HG02938 (cell line): ENCODE measurements around the gene HOXD8.

ENCODE experiments used
- ATAC-seq: cut with Tn5 transposase; IDR thresholded peaks from one replicate; pipeline ENCODE4 v1.9.1; 2021; ENCODE audit warnings: mild to moderate bottlenecking, moderate library complexity; ENCODE audit not compliant: unreplicated experiment

The HOXD8 gene

DNA sequence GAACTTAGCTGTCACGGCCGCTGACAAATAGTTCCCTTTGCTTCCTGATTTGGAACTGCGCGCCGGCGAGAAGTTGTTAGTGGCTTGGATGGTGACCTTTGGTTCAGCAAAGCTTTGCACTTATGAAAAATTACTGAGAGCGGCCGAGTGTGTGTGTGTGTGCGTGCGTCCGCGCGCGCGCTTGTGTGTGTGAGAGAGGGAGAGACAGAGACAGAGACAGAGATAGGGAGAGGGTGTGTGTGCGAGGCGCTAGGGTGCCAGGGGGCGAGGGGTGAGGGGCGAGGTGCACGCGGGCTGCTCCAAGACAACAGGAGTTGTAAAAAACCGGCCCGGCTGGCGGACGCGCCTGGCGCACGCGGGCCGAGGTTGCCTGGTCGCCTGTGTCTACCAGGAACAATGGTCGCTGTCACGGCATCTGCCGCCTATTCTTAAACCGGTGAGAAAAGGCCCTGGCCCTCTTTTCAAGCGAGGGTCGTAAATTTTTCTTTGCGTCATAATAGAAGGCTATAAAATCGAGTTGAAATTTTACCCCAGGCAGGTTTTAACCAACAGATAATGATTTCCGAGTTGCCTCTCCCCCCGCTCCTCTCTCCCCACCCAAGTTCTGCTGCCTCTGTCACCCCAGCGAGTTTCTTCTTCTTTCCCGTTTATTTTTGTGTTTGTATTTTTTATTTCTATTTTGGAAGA lies 28.1 kb downstream of the HOXD8 start:
- ATAC-seq, result no peak

DNA sequence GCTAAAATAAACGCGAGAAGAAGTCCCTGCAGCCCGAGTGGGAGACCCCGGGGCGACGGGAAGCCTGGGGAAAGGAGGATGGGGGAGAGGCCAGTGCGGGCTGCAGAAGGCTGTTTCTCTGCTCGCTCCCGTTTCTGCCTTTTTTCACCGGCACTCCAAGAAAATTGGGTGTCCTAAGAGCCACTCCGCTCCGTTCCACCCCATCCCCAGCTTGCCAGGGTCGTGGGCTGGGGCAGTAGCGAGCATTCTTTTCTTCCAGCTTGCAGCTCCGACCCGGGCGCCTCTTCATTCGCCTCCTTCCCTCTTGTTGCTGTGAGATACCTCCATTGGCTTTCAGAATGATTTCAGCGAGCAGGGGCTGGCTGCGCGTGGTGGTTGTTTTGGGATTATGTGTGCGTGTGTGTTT lies 28.7 kb downstream of the HOXD8 start:
- no peak for ATAC-seq

DNA sequence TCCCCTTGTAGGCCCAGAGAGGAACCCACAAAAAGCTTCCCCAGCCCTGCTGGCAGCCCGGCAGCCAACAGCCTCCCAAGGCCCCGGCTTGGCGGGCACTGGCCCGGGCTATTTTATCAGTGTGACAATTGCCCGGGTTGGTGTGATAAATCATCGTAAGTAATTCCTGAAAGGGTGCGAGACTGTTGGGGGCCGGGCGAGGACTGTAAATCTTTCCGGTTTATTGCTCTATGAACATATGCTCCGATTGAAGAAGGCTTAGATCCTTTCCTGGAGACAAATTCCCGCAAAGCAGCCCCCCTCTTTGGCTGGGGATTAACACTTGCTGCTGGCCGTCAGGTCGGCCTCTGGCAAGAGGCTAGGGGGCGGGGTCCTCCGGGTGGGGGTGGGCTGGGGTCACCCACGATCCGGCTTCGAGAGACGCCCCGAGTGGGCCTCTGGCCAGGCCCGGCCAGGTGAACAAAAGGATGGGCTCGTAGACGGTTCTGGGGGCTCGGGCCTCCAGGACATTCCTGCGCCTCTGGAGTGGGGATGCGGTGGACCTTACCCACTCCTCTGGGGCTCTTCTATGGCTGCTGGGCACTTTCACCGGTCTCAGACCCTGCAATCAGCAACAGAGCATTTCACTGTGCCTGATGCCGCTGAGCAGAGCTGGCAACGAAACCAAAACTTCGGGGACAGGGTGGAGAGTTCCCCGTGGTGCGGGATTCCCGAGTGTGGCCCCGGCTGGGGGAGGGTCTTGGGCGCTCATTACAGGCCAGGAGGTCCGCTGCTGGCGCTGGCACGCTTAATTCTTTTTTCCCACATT lies 29.6 kb downstream of the HOXD8 start:
- no peak for ATAC-seq

DNA sequence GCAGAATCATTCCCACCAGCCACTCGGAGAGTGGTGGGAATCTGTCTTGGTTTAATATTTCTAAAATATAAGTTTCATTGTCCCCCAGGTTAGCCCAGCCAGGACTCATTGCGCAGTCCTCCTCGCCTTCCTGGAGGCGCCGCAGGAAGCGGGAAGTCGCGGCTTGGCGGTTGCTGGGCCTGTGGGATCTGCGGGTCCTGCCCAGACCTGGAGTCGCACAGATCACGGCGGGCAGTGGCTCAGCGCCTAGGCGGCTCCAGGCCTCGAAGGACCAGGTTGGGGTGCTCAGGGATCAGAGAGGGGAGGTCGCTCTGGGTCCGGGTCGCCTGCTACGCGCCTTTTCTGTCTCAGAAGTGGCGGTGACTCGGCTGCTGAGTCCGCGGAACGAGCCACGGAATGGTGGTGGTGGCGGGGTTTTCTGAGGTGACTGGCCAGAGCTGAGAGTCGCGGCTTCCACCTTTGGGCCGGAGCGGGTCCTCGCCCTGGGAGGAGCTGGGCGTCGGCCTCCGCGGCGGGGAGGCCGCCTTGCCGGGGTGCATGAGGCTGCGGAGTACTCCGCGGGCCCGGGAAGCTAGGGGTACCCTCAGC lies 30.3 kb downstream of the HOXD8 start:
- no peak for ATAC-seq

- no peak for ATAC-seq
Measured at GRCh38 chr2:176160251-176160985, 30.9 kb downstream of the HOXD8 start.

DNA sequence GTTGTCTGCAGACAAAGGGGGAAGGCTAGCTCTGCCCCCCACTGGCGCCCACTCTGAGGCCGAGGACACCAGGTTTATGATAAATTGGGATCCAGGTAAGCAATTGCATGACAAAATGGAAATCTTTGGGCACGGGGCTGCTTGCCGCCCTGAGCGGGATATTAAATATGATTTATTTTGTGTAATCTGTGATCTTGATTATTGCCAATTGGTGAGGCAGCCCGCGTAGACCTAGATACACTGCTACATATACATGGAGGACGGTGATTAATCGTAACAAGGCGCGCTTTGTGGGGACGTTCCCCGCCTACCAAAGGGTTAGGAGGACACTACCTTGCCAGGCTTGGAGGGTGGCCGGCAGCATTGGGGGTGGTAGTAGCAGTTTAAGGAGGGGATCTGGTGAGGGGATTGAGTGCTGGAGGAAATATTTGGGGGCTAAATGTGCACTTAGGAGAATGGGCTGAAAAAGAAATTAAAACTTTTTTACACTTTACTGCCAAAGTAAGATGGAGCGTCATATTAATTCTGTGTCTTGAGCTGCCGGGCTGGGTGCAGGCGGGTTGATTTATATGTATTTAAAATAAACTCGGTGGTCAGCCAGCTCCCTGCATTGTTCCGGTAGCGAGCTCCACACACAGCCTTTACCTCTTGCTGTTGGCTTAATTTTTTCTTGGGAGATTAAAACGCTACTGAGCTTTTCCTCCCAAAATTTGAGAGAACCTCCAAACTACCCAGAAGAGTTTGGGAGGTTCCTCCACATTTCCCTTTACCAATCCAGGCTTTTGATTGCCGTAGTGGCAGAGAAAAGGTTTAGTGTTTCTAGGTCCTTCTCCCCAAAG lies 31.7 kb downstream of the HOXD8 start:
- ATAC-seq, result no peak

DNA sequence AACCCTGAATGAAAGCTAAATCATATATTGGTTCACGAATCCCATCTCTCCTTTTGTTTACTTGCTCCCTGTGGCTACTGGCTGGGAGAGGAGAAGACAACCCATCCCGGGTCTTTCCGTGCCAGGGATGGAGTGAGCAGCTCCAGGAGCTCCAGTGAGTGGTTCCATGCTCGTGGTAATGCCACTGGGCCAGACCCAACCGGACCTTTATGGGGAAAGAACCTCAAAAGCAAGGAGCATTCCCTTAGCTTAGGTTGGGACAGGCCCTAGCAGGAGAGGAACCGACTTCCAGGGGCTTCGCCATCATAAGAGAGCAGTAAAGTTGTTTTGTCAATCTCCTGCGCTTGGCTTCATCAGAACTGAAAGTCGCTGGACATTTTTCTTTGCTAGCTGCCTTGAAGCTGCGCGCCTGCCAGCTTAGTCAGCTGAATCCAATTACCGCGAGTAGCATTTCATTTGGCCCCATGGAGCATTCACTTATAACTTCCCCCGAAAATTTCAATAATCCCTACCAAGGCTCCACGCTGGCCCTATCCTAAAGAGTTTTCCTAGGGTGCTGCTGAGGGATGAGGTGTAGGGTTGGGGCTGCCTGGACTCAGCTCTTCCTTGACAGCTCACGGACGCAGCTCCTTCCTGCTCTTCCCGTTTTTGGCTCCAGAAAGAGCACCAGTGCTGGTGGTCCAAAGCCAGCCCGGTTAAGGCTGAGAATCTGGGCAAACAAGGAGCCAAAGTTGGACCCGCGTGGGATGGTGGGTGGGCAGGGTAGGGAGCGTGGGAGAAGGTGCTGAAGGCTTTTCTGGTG lies 32.5 kb downstream of the HOXD8 start:
- no peak for ATAC-seq

- ATAC-seq, result no peak
Measured at GRCh38 chr2:176162911-176163671, 33.6 kb downstream of the HOXD8 start.

GRCh38 chr2:176163672-176164056 lies 34.2 kb downstream of the HOXD8 start:
- no peak for ATAC-seq

DNA sequence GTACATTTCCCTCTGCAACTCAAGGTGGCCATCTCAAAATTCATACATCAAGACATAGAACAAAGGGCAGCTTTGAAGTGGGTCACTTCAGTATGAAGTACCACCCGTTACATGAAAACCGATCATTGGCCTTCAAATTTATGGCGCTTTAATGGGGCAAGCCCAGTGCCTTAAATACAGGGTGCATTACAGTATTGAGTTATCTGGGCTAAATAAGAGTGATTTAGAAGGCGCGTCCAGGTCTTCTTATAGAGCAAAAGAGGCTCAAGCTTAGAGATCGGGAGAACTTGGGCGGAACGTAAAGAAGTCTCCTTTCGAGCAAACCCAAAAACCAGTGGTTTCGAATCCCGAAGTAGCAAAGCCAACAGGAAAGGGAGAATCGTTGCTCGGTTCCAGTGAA lies 34.7 kb downstream of the HOXD8 start:
- no peak for ATAC-seq

DNA sequence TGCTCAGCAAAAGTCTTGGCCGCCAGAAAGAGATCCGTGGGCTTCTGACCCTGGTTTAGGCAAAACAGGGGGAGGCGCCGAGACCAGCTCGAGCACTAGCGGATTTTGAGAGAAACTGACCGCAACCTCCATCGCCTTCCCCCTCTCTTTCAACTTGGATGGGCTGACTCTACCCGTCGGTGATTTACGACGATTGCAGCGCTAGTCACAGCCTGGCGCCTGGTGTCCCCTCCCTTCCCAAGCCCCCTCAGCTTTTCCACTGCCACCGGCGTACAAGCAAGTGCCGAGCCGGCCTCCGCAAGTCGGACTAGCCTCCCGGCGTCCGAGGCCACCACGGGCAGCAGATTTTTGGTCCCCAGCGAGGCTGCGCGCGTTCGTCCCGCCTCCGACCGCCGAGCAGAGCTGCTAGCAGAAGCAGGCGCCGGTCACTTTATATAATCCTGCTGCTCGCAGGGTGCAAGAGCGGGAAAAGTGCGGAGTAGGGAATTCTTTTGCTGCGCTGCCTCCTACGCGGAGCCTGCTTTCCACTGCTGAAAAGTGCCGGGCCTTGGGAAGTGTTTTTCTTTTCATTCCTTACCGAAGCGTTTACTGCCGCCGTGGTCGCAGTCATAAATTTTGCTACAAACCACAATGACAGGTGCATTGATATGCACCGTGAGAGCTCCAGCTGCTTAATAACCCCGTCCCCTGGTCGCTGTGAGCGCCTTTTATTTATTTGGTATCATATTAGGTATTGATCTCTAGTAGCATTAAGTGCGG lies 35.3 kb downstream of the HOXD8 start:
- ATAC-seq, result no peak

DNA sequence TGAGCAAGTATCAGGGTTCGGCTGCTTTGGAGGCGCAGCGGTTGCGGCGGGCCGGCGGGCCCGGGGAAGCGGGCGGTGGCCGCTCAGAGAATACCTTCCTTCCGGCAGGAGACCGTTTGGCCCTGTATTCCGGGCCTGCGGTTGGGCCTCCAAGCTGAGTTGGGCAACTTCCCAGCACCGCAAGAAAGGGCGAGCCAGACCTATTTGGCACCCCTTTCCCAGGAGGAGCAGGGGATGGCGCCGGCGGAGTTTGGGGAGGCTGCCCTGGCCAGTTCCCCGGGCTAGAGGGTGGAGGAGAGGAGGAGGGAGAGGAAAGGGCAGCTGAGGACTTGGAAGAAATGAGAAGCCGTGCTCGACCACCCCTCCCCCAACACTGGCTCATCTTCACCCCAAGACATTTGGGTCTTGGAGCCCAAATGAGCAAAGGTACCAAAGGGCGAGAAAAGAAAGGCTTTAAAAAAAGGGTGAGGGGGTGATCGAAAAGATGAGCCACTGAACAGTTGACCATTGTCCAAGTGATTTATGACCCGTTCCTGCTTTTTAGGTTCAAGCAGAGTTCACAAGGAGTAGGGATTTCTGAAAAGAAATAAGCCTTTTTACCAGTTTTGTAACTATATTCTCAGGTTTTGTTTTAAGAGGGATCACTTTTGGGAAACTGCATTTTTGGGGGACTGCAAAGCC lies 36.0 kb downstream of the HOXD8 start:
- no peak for ATAC-seq

GRCh38 chr2:176166272-176166671 lies 36.8 kb downstream of the HOXD8 start:
- ATAC-seq, result no peak

DNA sequence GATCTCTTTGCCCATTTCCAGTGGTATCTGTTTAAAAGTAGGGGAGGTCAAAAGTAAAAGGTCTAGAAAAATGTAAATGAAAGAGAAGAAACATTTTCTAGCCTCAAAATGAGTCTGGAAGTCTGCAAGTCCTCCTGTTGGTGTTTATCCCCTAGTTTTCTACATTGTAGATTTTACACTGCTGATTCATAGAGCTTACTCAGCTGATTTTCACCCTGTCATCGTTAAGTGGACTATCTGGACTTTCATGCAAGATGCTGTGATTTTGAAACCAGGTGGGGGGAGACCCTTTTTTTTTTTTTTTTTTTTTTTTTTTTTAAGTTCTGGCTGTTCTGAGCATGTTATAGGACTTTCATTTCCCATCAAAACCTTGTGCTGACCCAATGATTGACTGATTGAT lies 37.9 kb downstream of the HOXD8 start:
- ATAC-seq, result no peak

- no peak for ATAC-seq
Measured at GRCh38 chr2:176169181-176169580, 39.7 kb downstream of the HOXD8 start.

DNA sequence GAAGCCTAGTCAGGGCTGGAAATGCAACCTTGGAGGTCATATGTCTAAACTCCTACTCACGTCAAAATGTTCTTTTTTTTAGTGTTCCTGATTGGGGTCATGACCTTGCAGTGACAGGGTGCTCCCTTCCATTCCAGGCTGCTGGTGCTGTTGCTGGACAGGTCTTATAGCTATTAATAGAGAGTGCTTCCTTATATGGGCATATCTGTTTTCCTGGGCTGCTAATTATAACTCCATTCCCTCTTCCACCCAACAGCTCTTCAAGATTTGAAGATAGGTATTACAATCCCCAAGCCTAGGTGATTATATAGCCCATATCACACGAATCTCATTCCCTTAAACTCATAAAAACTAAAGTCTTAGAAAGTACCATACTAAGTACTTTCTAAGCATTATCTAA lies 40.2 kb downstream of the HOXD8 start:
- ATAC-seq, result no peak

DNA sequence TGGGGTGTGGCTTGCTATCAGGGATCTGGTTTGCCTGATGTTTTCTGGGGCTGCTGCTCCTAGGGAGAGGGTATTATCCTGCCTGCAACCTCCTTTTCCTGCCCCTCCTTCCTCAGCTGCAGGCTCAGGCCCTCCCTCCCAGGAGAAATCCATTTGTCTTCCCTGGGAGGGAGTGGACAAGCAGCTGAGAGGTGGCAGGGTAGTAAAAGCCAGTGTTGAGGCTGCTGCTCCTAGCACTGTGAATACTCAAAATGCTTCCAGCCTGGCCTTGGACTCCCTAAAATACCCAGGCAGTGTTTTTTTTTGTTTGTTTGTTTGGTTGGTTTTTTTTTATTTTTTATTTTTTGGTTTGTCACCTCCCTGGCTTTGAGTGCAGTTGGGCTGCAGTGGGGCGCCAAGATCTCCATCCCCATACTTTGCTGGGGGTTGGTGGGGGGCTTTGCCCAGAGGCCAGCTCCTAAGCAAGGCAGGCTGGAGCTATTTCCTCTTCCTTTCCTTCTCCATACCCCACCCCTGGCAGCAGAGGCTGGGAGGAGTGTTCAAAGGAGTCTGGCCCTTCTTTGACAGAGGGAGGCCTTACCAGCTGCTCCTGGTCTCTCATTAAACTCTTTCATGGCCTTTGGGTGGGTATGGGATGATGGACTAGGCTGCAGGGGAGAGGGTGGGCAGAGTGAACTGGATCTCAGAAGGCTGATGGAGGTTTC lies 41.2 kb downstream of the HOXD8 start:
- ATAC-seq, result no peak
